ENCODE data around the gene PADI1. TPM values are rescaled to one million over a fixed set of nuclear protein-coding genes. Genes with fewer than 3 reads are reported as not detected.

Gene PADI1
- total RNA-seq, 4 donors from 2014 or later = 2.1 TPM; not detected in 3

DNA sequence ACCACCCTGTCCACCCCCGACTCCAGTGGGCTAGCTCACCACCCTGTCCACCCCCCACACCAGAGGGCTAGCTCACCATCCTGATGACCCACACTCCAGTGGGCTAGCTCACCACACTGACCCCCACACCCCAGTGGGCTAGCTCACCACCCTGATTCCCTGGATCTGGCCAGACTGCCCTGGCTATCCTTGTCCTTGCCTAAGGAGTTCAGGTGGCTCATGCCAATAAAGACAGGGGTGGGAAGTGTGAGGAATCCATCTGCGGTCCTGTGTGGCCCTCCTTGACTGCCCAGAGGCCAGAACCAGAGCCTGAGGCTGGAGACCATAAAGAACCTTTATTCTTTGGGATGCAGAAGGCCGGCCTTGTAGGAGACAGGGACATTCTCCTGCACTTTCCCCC, 3.6 kb downstream of the PADI1 start:
- TF ChIP-seq EP300 (IDR thresholded peaks at IDR 0.05) = no peak
- TF ChIP-seq POLR2A (IDR thresholded peaks at IDR 0.05; ENCODE audit: low read depth) = no peak
- TF ChIP-seq, protein P1, sequence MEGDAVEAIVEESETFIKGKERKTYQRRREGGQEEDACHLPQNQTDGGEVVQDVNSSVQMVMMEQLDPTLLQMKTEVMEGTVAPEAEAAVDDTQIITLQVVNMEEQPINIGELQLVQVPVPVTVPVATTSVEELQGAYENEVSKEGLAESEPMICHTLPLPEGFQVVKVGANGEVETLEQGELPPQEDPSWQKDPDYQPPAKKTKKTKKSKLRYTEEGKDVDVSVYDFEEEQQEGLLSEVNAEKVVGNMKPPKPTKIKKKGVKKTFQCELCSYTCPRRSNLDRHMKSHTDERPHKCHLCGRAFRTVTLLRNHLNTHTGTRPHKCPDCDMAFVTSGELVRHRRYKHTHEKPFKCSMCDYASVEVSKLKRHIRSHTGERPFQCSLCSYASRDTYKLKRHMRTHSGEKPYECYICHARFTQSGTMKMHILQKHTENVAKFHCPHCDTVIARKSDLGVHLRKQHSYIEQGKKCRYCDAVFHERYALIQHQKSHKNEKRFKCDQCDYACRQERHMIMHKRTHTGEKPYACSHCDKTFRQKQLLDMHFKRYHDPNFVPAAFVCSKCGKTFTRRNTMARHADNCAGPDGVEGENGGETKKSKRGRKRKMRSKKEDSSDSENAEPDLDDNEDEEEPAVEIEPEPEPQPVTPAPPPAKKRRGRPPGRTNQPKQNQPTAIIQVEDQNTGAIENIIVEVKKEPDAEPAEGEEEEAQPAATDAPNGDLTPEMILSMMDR (IDR thresholded peaks at IDR 0.05) = no peak
- no peak for TF ChIP-seq POLR2AphosphoS5 (IDR thresholded peaks at IDR 0.05)
- no peaks in the 10 kb centered on the region for H3K9me3 ChIP-seq
- DNase-seq (ENCODE audit: extremely low spot score) = no peak
- WGBS = 89% methylated on average over 2 of the region's 3 CpGs
- H3K4me3 ChIP-seq = no peak overlapping the region
- intact Hi-C loops (cut with DNase I) = no loop called here
- H3K27me3 ChIP-seq = peaks cover 0 to 66% (median 0%) of the 10 kb centered on the region in 4 donors
- no peak overlapping the region for H3K27ac ChIP-seq (replicated peaks in 1 of 4)
- peaks cover 0 to 13% (median 6%) of the 10 kb centered on the region in 4 donors for H3K4me1 ChIP-seq
- H3K36me3 ChIP-seq = no peaks in the 10 kb centered on the region

DNA sequence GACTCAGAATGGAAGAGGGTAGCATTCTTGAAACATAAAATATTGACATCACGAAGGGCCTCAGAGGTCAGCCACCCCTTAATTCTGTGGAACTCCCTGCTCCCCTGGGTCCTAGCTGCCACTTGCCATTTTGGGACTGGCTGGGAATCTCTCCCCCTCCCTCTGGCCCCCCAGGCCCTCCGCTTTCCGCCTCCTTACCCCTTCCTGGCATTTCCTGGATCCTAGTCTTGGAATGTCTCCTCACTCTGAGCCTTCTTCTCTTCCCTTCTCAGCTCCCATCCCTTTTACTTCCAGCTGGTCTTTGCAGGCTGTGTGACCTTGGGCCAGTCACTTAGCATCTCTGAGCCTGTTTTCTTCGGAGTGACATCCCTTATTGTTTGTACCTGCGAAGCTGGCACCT, 4.5 kb downstream of the PADI1 start:
- no peaks in the 10 kb centered on the region for H3K36me3 ChIP-seq
- H3K27me3 ChIP-seq = peaks cover 0 to 71% (median 0%) of the 10 kb centered on the region in 4 donors
- no peaks in the 10 kb centered on the region for H3K9me3 ChIP-seq
- no peak for DNase-seq (ENCODE audit: extremely low spot score)
- TF ChIP-seq EP300 (IDR thresholded peaks at IDR 0.05) (no peak), POLR2A (IDR thresholded peaks at IDR 0.05; ENCODE audit: low read depth) (no peak), POLR2AphosphoS5 (IDR thresholded peaks at IDR 0.05) (no peak)
- TF ChIP-seq, protein P1 (IDR thresholded peaks at IDR 0.05) = no peak
- WGBS = 79% methylated on average over 5 of the region's 5 CpGs
- no peak overlapping the region for H3K4me3 ChIP-seq
- no peak overlapping the region for H3K27ac ChIP-seq (replicated peaks in 1 of 4)
- H3K4me1 ChIP-seq = peaks cover 0 to 13% (median 6%) of the 10 kb centered on the region in 4 donors
- intact Hi-C loops (cut with DNase I) = no loop called here

DNA sequence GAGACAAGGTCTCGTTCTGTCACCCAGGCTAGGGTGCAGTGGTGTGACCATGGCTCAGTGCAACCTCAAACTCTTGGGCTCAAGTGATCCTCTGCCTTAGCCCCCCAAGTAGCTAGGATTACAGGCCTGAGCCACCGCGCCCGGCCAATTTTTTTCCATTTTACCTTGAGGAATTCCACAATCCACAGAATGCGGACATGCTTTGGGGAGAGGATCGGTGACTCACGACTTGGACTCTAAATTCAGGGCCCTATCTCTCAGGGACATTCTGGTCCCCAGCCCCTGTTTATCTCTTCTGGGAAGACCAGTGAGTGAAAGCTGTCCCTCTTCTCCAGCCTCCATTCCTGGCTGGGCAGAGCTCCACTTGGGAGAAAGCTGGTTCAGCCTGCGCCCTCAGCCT, 5.2 kb downstream of the PADI1 start:
- Histone ChIP-seq H3K4me3 (no peak overlapping the region), H3K36me3 (no peaks in the 10 kb centered on the region), H3K4me1 (peaks cover 0 to 13% (median 6%) of the 10 kb centered on the region in 4 donors), H3K27me3 (peaks cover 0 to 71% (median 0%) of the 10 kb centered on the region in 4 donors), H3K9me3 (no peaks in the 10 kb centered on the region), H3K27ac (replicated peaks in 1 of 4) (no peak overlapping the region)
- intact Hi-C loops (cut with DNase I) = no loop called here
- DNase-seq (ENCODE audit: extremely low spot score) = no peak
- WGBS = 98% methylated on average over 8 of the region's 8 CpGs
- TF ChIP-seq POLR2AphosphoS5 (IDR thresholded peaks at IDR 0.05) (no peak), EP300 (IDR thresholded peaks at IDR 0.05) (no peak), POLR2A (IDR thresholded peaks at IDR 0.05; ENCODE audit: low read depth) (no peak)
- TF ChIP-seq, protein P1 (IDR thresholded peaks at IDR 0.05) = no peak

DNA sequence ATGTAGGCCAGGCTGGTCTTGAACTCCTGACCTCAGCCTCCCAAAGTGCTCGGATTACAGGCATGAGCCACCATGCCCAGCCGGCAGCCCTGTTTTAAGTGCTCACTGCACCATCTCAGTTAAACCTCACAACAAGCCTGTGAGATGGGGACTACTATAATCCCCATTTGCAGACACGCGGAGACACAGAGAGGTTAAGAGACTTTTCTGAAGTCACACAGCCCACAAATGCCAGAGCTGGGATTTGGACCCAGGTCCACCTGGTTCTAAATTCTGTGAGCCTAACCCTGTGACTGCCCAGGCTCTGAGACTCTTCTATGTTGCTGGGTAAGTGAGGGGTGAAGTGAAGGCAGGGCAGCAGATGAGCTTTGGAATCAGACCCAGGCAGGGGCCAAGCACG, 6.4 kb downstream of the PADI1 start:
- Histone ChIP-seq H3K27me3 (peaks cover 0 to 73% (median 0%) of the 10 kb centered on the region in 4 donors), H3K4me3 (no peak overlapping the region), H3K4me1 (peaks cover 0 to 13% (median 6%) of the 10 kb centered on the region in 4 donors), H3K9me3 (no peaks in the 10 kb centered on the region), H3K36me3 (no peaks in the 10 kb centered on the region), H3K27ac (replicated peaks in 1 of 4) (no peak overlapping the region)
- intact Hi-C loops (cut with DNase I) = no loop called here
- DNase-seq (ENCODE audit: extremely low spot score) = no peak
- no peak for TF ChIP-seq EP300 (IDR thresholded peaks at IDR 0.05)
- TF ChIP-seq, protein P1 (IDR thresholded peaks at IDR 0.05) = no peak
- no peak for TF ChIP-seq POLR2AphosphoS5 (IDR thresholded peaks at IDR 0.05)
- no peak for TF ChIP-seq POLR2A (IDR thresholded peaks at IDR 0.05; ENCODE audit: low read depth)
- WGBS = 95% methylated on average over 5 of the region's 5 CpGs

DNA sequence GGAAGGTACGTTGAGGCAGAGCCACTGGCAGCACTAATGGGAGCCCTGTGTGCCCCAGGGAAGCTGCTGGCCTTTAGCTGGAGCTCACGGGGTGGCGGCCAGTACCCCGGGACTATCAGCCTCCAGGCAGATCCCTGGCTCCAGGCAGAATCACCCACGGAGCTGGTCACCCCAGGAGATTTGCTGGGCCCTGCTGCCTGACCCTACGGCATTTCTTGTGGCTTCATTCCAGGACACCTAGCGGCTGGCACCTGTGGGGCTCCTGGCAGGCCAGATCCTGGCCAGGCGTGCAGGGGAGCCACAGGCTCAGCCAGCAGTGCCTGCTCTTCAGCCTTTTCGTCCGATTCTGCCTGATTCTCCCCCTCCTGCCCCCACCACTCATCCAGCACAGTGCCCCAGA, 7.1 kb downstream of the PADI1 start:
- 63% methylated on average over 5 of the region's 10 CpGs for WGBS
- Histone ChIP-seq H3K27ac (replicated peaks in 1 of 4) (no peak overlapping the region), H3K9me3 (no peaks in the 10 kb centered on the region), H3K36me3 (no peaks in the 10 kb centered on the region), H3K4me3 (no peak overlapping the region), H3K4me1 (peaks cover 0 to 13% (median 6%) of the 10 kb centered on the region in 4 donors), H3K27me3 (peaks cover 0 to 75% (median 0%) of the 10 kb centered on the region in 4 donors)
- TF ChIP-seq POLR2A (IDR thresholded peaks at IDR 0.05; ENCODE audit: low read depth) (no peak), POLR2AphosphoS5 (IDR thresholded peaks at IDR 0.05) (no peak), EP300 (IDR thresholded peaks at IDR 0.05) (no peak)
- TF ChIP-seq, protein P1 (IDR thresholded peaks at IDR 0.05) = no peak
- intact Hi-C loops (cut with DNase I) = no loop called here
- no peak for DNase-seq (ENCODE audit: extremely low spot score)
